H1 (cell line): ENCODE measurements around the gene TPSAB1. TPM values are rescaled to one million over a fixed set of nuclear protein-coding genes. Genes with fewer than 3 reads are reported as not detected.

Experiments used
- RBBP5 ChIP-seq: IDR thresholded peaks from 2 replicates; pipeline ENCODE4 v1.7.1; 2012; ENCODE audit warnings: low read depth, mild to moderate bottlenecking, inconsistent platforms, low read length, moderate library complexity, borderline replicate concordance
- polyA plus RNA-seq, 7 experiments: library from polyadenylated mRNA; depleted of rRNA in 3 of 7; stranded (reverse) in 5 of 7; unstranded in 2 of 7; fragments of >200 nt in 5 of 7; fragments of 200-250 nt in 2 of 7; gene quantifications; 1 replicate in 5 of 7; 2 replicates in 1 of 7; 4 replicates in 1 of 7; pipeline versions ENCODE4 v1.2.1 to v1.2.3, GENCODE V29; 2011 to 2013; ENCODE audit warnings: missing spikeins in 2 of 7, mixed read lengths in 2 of 7
- total RNA-seq: library from RNA; stranded (reverse); fragmentation: NEBNext Ultra II Directional; extraction: Animal tissue kit (Norgen Biotek cat#: 25700); gene quantifications from 2 replicates; pipeline ENCODE4 v1.2.1, GENCODE V29; 2021

The TPSAB1 gene
- total and polyA plus RNA-seq, 2 of the 8 experiments (the other 6 are each of a cell fraction or from before 2014, with no cell fraction given), result 0.09 TPM; not detected in 1

DNA sequence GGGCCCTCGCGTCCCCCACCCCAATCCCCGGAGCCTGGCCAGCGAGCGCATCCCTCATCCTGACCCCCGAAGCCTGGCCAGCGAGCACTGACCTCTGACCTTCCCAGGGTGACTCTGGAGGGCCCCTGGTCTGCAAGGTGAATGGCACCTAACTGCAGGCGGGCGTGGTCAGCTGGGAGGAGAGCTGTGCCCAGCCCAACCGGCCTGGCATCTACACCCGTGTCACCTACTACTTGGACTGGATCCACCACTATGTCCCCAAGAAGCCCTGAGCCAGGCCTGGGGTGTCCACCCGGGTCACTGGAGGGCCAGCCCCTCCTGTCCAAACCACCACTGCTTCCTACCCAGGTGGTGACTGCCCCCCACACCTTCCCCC is 17.7 kb downstream of the TPSAB1 start (continued):
- TF ChIP-seq RBBP5, result no peak
